Activated CD4-positive, alpha-beta T cell treated with anti-CD3 and anti-CD28 coated beads, Interleukin-2, Interleukin-6, amounts not matched to agents 100 ng/mL and 50 ng/mL, durations not matched to agents 16 hours and 8 hours (primary cell): ENCODE results near the gene LRPPRC.
"Not testable (repeated sequence)": the region's sequence is repeated elsewhere in the genome, so short reads cannot be mapped to it uniquely, and the experiment has no call there.

Source experiments
- DNase-seq: peaks from one replicate; pipeline ENCODE4 v3.0.0-alpha.2; 2020

The LRPPRC gene

GRCh38 chr2:43995733-43996533 is at the start of gene LRPPRC:
Gene LRPPRC, minus strand, starts transcription at chr2:43995989. Its CDS starts 42 bp downstream, at chr2:43995947.
- peak; percentile 95 for DNase-seq

DNA sequence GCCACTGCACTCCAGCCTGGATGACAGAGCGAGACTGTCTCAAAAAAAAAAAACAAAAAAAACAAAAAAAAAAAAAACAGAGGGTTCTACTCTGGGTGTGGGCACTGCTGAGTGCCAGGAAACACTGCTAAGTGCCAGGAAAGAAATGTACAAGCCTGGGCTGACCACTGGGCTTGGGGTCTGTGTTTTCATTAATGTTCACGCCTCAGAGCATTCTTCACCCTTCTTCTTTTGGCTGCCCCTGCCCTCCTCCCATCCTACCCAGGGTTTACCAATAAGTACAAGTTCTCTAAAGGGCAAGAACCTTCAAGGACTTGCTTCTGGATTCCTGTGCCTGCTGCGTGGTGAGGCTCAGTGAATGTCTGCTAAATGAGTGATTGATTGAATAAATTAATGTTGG is 49.3 kb upstream of the LRPPRC start:
- no peak for DNase-seq

DNA sequence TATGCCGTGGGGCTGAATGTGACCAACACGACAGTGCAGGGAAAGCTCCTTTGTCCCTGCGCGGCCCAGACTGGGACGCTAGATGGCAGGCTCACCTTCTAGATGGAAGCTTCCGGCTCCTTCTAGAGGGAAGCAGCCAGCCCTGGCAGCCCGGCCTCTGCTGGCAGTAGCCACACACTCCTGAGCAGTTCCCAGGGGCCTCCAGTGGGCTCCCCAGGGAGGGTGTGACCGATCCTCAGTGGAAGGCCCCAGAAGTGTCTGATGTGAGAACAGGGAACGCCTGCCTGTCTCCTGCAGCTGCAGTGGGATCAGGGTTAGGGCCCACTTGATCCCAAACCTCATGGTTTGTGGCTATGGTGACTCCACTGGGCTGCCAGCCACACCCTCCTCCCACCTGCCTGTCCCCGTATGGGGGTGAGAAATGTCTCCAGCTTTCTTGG is 48.5 kb upstream of the LRPPRC start:
- DNase-seq: peak; percentile 90

- no peak for DNase-seq
Observed at GRCh38 chr2:44040365-44040764, 44.6 kb upstream of the LRPPRC start.

GRCh38 chr2:44038277-44038676 is 42.5 kb upstream of the LRPPRC start:
- DNase-seq: no peak

DNA sequence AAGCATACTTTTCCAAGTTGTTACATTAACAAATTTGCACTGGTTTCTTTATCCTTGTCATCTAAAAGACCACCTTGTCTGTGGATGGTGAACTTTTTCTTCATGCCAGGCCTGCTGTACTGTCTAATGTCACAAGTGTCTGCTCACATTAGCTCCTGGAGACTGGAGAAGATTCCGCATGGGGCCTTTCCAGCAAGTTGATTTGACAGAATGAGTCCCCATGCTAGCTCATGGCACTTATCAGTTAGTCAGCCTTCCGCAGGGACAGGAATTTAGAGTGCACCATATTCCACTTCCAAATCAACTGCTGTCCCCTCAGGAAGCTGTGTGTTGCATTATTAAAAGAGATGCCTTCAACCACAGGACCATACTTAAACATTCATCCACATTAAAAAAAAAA is 41.4 kb upstream of the LRPPRC start:
- DNase-seq: no peak

DNA sequence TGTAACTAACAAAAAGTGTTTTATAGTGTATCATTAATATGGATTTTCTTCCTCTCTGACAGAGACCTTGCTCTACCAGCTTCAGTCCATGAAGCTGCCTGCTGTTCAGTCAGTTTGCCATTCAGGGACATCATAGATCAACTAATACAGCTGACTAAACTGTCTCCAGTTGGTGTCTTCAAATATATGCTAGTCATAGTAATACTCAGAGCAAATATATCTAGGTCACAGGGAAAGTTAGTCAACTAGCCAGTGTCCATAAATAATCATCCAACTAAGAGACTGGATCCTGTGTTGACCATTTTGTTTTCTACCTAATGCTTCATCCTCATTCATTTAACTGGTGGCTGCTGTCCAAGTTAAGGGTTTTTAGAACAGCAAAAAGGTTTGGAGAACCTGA is 38.2 kb upstream of the LRPPRC start:
- no peak for DNase-seq

GRCh38 chr2:44027076-44027475 is 31.3 kb upstream of the LRPPRC start:
- DNase-seq: not testable (repeated sequence)

GRCh38 chr2:44016282-44016681 is 20.5 kb upstream of the LRPPRC start:
- DNase-seq: peak; percentile 30

- no peak for DNase-seq
Observed at GRCh38 chr2:44015239-44015638, 19.4 kb upstream of the LRPPRC start.

GRCh38 chr2:44013205-44013604 is 17.4 kb upstream of the LRPPRC start:
- DNase-seq: not testable (repeated sequence)

DNA sequence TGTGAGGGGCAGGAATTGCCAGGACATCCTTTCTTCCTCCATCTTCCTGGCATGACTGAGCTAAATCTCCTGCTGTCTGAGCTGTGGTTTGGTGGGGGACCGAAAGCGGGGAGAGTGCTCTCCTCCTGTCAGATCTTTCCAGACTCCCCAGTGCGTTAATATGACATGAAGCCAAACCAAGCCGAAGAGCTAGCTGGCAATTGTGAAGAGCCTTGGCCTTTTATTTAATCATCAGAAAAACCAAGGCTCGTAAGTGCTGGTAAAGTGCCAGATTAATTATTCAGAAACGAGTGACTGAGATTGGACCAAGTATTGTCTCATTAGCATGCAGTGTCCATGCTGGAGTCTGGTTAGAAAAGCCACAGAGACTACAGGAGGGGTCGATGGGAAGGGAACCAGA is 14.5 kb upstream of the LRPPRC start:
- no peak for DNase-seq

DNA sequence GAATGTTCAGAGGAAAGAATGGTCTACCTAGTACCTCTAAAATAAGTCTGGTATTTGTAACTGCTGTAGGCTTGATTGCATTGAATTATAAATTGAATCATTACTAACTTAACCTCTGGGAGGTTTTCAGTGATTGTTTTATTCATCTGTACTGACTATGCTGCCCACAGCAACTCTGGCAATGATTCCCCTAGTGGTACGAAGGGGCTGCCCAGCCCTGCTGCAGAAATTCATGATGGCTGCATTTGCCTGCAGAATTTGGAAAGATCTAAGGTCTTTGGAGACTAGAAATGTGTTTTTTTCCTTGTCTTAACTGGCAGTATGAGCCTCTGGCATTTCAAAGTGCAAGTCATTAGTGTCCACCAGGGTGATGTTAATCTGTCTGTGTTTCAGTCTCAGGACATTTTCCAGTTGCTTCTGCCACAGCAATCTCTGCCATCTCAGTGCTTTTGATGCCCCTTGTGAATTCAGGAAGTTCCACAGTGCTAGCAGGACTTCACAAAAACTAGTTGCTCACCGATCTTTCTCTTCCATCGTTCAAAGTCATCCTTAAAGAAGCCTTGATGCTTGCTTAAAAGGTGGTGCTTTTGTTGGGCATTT is 13.4 kb upstream of the LRPPRC start:
- no peak for DNase-seq

GRCh38 chr2:44005846-44006245 is 10.1 kb upstream of the LRPPRC start:
- DNase-seq: no peak

- DNase-seq: no peak
Observed at GRCh38 chr2:44004735-44005602, 9.2 kb upstream of the LRPPRC start.

GRCh38 chr2:44001716-44002115 is 5.9 kb upstream of the LRPPRC start:
- no peak for DNase-seq

DNA sequence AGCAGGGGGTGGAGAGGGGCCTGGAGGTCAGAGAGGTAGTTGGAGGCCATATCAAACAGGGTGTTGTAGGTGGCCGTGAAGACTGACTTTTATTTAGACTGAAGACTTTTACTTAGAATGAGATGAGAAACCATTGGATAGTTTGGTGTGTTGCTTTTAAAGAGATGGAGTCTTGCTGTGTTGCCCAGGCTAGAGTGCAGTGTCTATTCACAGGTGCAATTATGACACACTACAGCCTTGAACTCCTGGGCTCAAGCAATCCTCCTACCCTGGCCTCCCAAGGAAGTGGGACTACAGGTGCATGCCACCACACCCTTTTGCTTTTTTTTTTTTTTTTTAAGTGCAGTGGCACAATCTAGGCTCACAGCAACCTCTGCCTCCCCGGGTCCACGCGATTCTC is 2.5 kb upstream of the LRPPRC start:
- no peak for DNase-seq

DNA sequence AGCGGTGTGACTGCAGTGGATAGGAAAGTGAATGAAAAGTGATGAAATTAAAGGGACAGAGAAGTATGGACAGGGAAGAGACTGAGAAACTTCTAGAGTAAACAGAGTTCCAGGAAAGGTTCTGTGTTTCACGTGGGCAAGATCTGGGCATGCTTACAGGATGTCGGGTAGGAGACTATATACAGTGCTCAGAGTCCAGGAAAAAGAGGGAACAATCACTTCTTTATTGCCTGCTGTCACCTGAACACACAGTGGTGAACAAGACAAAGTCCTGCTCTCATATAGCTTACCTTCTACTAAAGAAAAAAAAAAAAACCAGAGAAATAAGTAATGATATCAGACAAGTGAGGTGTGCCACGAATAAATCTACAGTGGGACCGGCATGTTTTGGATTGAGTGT is 2.4 kb downstream of the LRPPRC start:
- no peak for DNase-seq

- no peak for DNase-seq
Observed at GRCh38 chr2:43989545-43989944, 6.2 kb downstream of the LRPPRC start.

DNA sequence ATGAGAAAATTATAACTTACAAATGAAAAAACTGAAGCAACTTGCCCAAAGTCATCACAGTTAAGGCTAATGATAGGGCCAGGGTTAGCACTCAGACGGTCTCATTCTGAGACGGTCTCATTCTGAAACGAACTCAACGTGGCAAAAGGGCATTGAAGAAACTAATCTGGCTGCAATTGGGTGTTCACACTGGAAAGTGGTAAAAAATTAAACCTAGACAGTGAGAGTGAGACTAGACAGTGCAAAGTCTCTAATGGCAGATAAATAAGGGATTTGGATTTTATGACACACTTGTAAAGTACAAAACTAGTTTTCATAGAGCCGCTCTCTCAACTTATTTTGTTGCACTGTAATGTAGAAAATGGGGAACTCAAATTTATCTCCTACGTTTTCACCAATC is 9.2 kb downstream of the LRPPRC start:
- DNase-seq: no peak

DNA sequence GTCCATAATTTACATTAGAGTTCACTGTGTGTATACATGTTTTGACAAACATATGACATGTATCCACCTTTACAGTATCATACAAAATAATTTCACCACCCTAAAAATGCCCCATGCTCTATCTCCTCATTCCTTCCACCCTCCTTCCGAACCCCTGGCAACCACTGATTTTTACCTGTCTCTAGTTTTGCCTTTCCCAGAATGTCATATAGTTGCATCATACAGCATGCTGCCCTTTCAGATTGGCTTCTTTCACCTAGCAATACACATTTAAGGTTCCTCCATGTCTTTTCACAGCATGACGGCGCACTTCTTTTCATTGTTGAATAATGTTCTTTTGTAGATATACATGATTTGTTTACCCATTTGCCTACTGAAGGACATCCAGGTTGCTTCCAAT is 10.4 kb downstream of the LRPPRC start:
- peak; percentile 17 for DNase-seq

- DNase-seq: no peak
Observed at GRCh38 chr2:43984533-43984932, 11.3 kb downstream of the LRPPRC start.

- DNase-seq: peak; percentile 13
Observed at GRCh38 chr2:43980902-43981301, 14.9 kb downstream of the LRPPRC start.
